ENCODE data around the gene MRPL2.
A peak's percentile ranks its signal among the peaks of the same experiment; 100 is the strongest.

GRCh38 chr6:43021270-43022047 lies 37.8 kb downstream of the MRPL2 start, which contains the start of gene RRP36:
- peak in 1 of 2 experiments; percentile 37; a peak in 1 of 4 replicates for TF ChIP-seq REST (IDR thresholded peaks at IDR 0.05; ENCODE audit: insufficient read depth in 1 of 2, low read depth in 2 of 2, low read length in 2 of 2)
- TF ChIP-seq TAF1 (IDR thresholded peaks at IDR 0.05; ENCODE audit: borderline replicate concordance, insufficient read depth, low read length), result peak; percentile 89; the same call in 1 of the 2 replicates
- TF ChIP-seq POLR2AphosphoS5 (IDR thresholded peaks at IDR 0.05; ENCODE audit: low read depth, low read length), result peak; percentile 84

Data from PFSK-1 (cell line).